ENCODE data around the gene ACOX1. TPM values are rescaled to one million over a fixed set of nuclear protein-coding genes. Genes with fewer than 3 reads are reported as not detected.

Gene ACOX1
- total and polyA plus RNA-seq, 2 of the 13 experiments (the other 11 are each of a cell fraction or from before 2014, with no cell fraction given) = 86.4 to 120 TPM

- TF ChIP-seq THAP7 (CRISPR knock-in tag; IDR thresholded peaks at IDR 0.05) (0 out of 2 replicates have a peak, but pooled peaks have one; percentile 21), ZNF180 (CRISPR knock-in tag; IDR thresholded peaks at IDR 0.05; ENCODE audit: borderline replicate concordance, low read depth) (no peak), SOX13 (IDR thresholded peaks at IDR 0.05) (no peak), SOX13 (CRISPR knock-in tag; conservative IDR thresholded peaks at IDR 0.05 in 1 of 2, IDR thresholded peaks at IDR 0.05 in 1 of 2) (0 out of 4 replicates have a peak, but pooled peaks of 1 of the 2 experiments have one; percentile 51), TBP (CRISPR knock-in tag; IDR thresholded peaks at IDR 0.05) (no peak), ZBTB37 (CRISPR knock-in tag; IDR thresholded peaks at IDR 0.05) (no peak), ZFP82 (CRISPR knock-in tag; IDR thresholded peaks at IDR 0.05; ENCODE audit: borderline replicate concordance) (no peak), ZNF704 (CRISPR knock-in tag; IDR thresholded peaks at IDR 0.05; ENCODE audit: borderline replicate concordance) (no peak), POLR2A (IDR thresholded peaks at IDR 0.05; ENCODE audit: insufficient read depth in 1 of 2, low read depth in 2 of 2, low read length in 2 of 2) (no peak), ZFP1 (CRISPR knock-in tag; IDR thresholded peaks at IDR 0.05) (no peak), ZNF451 (CRISPR knock-in tag; IDR thresholded peaks at IDR 0.05) (no peak), ZC3H13 (CRISPR knock-in tag; IDR thresholded peaks at IDR 0.05) (peak; percentile 73; the same call in 1 of the 2 replicates), ZNF572 (CRISPR knock-in tag; IDR thresholded peaks at IDR 0.05) (peak; percentile 78; the same call in 1 of the 2 replicates), KAT7 (CRISPR knock-in tag; IDR thresholded peaks at IDR 0.05; ENCODE audit: borderline replicate concordance) (0 out of 2 replicates have a peak, but pooled peaks have one; percentile 31), PRDM15 (CRISPR knock-in tag; IDR thresholded peaks at IDR 0.05) (no peak), ZBTB2 (CRISPR knock-in tag; IDR thresholded peaks at IDR 0.05; ENCODE audit: low read depth) (no peak), NR2F6 (IDR thresholded peaks at IDR 0.05) (no peak), NR2F6 (CRISPR knock-in tag; IDR thresholded peaks at IDR 0.05) (no peak)
Measured at GRCh38 chr17:76005263-76006149, 26.5 kb upstream of the ACOX1 start (continued).
